Right renal cortex interstitium (tissue), 3 donors: ENCODE data around the gene PLEKHF1. TPM values are rescaled to one million over a fixed set of nuclear protein-coding genes. Genes with fewer than 3 reads are reported as not detected.
"Not testable (repeated sequence)": the region's sequence is repeated elsewhere in the genome, so short reads cannot be mapped to it uniquely, and the experiment has no call there.

Experiments
- DNase-seq, 3 donors: peaks; one replicate each; pipeline ENCODE4 v3.0.0-alpha.2; 2013; ENCODE audit warnings: low read depth in 3 of 3, low spot score in 2 of 3
- polyA plus RNA-seq, 3 donors: library from polyadenylated mRNA; unstranded; fragments of 120-200 nt; gene quantifications; one replicate each; pipeline ENCODE4 v1.2.1, GENCODE V29; 2013; ENCODE audit not compliant: insufficient read length in 3 of 3

PLEKHF1 gene
- polyA plus RNA-seq, 3 donors, result 1.2 to 1.7 (median 1.5) TPM

DNA sequence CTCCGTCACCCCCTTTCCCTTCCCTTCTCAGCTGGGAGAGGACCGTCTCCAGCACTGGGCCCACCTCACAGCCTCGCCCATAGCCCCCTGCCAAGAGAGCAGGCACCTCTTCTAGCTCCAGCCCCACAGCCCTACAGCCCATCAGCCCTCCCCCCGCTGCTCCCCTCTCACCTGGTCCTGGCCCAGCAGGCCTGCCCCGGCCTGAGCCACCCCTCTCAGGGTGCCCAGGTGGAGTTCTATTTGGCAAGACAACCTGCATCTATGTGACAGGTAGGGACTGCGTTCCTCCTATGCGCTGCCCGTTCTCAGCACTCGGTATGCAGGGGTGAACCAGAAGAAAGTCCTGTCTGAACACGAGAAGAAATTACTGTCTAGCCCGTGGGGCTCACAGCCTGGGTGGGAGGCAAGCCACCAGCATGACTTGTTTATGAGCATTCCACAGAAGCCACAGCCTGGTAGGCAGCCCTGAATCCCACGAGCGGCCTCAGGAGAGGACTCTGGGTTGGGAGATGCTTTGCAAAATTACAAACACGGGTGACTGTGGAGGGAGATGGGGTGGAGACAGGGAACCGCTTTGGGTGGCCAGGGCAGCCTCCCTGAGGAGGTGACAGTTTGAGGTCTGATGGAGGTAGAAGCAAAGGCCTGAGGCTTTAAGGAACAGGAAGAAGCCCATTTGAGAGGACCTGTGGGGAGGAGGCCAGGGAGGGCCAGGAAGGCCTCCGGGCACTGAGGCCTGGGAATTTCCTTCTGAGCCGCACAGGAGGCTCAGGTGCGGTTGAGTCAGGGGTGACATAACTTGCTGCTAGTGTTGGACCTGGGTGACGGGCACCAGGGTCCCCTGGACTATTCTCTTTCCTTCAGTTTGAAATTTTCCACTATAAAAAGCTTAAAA is 1.2 kb upstream of the PLEKHF1 start:
- no peak for DNase-seq

DNA sequence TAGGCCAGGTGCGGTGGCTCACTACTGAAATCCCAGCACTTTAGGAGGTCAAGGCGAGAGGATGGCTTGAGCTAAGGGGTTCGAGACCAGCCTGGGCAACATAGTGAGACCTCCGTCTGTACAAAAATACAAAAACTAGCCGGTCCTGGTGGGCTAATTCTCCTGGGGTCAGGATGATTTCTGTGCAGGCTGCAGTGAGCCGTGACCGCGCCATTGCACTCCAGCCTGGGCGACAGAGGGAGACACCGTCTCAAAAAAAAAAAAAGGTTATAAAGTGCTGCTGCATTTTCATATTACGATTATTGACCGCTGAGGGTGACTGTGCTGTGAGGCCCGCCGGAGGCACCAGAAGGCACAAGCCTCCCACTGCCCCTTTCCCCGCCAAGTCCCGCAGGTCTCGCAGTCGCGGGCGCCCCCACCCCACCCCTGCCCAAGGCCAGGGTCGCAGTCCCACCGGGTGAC is 477 bp upstream of the PLEKHF1 start:
- DNase-seq, result no peak

DNA sequence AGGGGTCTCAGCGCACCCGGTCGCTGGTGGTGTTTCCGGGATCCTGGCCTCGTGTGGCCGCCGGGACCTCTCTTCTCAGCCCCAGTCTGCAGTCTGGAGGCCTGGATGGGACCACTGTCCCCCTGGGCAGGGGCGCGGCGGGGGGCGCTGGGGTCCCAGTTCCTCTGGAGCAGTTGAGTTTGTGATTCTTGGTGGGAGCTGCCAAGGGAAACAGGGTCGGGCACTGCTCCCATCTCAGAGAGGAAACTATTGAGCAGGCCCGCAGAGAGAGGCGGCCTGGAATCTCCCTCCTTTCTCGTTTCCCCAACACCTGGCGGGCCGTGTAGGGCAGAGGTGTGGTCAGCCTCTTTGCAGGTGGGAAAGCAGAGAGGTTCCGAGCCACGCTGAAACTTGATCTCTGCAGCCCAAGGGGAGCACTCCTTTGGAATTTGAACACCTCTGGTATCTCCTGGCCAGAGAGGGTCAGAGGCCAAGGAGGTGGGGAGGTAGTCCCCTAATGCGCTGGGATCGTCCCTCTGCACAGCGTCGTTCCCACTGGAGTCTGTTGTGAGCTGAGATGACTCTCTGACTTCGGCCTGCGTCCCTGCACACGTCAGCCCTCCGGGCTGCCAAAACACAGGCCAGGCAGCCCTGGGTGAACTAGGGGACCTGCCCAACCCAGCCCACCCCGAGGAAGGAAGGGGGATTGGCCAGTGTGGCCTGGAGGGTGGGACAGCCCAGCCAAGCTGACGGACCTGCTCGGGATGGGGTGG is 741 bp downstream of the PLEKHF1 start:
- DNase-seq, result no peak

DNA sequence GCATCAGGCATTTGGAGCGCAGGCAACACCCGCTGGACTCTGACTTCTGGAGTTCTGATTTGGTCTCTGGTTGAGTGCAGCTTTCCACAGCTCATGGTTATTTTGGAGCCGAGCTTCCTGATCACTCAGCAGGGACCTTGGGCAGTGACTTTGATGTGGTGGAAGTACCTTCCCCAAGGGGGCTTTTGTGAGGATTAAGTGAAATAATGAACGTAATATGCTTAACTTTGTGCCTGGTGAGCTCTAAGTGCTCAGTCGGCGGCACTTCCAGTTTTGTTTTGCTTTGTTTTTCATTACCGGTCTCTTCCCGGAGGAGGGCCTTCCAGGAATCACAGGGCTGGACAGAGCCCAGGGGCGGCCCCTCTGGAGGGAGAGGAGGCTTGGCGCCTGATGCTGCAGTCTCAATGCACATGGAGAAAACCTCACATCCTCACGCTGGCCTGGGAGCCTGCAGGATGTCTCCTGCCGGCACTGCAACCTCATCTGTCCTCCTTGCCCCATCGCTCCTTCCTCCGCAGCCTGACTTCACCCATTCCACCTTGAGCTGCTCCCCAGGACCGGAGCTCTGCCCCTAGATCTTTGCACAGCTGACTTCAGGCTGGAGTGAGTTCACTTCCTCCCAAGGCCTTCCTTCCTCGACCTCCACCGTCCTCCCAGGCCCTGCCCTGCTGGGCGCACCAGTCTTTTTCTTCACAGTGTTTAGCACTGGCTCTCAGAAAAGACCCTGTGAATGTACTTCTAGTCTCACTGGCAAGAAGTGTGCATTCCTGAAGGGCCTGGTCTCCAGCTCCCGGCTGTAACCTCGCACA is 1.5 kb downstream of the PLEKHF1 start:
- DNase-seq, result no peak

DNA sequence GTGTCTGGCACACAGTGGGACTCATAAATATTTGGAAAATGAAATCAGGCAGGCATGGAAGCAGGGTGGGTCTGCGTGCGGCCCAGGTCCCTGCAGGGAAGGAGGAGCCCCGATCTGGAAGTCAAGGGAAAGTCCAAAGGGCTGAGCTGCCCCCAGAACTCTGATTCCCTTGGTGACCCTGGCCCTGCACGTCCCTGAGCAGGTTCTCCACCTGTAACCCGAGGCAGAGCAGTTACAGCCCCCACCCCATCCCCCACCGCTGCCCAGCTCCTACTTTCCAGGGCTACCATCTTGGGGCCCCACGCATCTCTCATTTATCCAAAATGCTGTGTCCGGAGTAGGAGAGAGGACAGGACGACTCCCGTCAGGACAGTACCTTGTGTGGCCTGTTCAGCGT is 2.1 kb downstream of the PLEKHF1 start:
- no peak for DNase-seq

DNA sequence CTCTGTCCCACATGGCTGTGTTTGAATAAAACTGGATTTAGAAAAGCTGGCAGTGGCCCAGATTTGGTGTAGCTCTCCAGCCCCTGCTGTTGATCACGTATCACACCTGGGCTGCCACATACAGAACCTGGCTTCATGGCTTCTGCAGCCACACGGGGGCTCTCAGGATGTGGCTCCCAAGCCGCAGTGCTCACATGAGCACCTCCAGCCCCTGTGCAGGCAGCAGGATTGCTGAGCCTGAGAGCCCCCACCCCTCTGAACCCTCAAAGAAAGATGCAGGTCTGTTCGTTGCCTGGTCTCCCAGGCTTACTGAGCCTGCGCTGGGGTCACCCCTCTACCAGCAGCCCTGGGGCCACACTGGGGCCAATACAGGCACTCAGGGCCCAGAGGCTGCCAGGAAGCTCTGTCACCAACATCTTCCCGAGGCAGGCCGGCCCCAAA is 2.7 kb downstream of the PLEKHF1 start:
- no peak for DNase-seq

DNA sequence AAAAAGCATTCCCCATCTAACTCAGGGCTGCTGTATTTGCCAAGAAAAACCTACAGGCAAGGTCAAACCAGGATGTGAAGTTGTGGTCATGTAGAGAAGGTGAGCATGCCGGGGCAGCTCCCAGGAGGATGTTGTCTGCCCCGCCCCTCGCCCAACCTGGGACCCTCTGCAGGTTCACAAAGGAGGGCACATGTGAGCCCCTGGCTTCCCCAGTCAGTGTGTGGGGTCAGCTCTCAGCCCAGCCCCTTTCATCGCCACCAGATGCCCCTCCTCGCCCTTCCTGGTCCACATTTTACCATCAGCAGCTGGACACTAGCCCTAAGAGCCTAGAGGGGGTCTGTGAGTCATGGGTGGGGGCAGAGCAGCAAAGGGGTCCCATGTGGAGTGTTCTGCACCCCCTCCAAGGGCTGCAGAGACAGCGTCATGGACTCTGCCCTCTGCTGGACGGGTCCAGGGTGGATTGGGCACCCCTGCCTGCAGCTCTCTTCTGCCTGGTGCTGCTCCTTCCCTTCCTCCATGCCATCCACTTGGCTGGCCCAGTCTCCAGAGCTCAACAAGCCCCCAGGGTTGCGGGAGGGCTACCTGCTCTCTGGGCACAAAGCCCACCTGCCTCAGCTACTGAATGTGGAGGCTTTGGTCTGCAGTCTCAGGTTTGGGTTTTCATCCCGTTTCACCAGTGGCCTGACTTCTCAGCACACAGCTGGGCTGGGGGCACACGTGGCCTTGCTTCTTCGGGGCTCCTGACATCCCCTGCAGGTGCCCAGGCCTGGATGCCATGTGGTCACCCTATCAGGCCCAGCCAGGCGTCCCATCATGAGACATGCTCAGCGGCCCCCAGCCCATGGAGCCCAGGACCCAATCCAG is 3.7 kb downstream of the PLEKHF1 start:
- no peak for DNase-seq

DNA sequence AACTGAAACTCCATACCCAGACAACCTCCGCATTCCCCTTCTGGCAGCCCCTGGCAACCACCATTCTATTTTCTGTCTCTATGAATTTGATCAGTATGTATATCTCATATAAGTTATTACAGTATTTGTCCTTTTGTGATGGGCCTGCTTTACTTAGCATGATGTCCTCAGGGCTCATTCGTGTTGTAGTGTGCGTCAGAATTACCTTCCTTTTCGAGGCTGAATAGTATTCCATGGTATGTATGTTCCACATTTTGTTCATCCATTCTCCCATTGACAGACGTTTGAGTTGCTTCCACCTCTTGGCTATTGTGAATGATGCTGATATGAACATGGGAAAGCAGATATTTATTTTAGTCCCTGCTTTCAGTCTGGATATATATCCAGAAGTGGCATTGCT is 5.0 kb downstream of the PLEKHF1 start:
- DNase-seq, result no peak

DNA sequence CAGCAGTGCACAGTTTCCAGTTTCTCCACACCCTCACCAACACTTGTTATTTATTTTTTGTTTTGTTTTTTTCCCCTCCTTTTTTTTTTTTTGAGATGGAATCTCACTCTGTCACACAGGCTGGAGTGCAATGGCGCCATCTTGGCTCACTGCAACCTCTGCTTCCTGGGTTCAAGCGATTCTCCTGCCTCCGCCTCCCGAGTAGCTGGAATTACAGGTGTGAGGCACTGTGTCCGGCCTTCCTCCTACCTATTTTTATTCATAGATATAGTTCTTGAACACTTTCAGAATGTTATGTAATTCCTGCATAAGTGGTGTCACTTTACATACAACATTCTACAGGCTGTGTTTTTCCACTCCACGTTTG is 5.7 kb downstream of the PLEKHF1 start:
- DNase-seq, result not testable (repeated sequence)

DNA sequence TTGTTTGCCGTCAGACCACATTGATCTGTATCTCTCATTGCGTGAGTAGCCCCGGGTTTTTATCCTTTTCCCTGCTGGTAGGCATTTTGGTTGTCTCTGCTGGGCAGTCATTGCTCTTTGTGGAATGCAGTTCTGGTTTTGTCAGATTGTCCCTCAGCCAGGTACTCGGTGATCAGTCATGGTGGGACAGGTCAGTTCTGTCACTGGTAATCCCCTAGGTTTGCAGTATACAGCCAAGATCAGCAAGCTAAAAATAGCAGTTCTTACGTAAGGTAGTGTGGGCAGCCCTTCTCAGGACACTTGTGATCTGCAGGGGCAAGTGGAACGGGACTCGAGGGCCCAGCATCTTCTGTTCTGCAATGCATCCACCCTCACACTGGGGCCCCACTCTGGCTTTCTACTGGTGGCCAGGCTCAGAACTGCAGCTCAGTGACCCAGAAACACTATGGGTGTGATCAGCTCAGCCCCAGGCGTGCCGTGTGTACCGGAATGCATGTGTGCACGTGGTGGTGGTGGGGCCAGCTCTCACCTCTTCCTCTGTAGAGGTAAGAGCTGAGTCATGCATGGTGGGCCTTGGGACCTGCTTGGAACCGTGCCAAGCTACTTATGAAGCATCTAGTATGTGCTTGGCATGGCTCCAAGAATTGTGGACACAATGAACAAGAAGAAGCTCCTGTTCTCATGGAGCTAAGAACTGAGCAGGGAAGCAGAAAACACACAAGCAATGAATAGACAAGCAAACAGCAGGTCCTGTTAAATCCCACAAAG is 6.3 kb downstream of the PLEKHF1 start:
- no peak for DNase-seq

DNA sequence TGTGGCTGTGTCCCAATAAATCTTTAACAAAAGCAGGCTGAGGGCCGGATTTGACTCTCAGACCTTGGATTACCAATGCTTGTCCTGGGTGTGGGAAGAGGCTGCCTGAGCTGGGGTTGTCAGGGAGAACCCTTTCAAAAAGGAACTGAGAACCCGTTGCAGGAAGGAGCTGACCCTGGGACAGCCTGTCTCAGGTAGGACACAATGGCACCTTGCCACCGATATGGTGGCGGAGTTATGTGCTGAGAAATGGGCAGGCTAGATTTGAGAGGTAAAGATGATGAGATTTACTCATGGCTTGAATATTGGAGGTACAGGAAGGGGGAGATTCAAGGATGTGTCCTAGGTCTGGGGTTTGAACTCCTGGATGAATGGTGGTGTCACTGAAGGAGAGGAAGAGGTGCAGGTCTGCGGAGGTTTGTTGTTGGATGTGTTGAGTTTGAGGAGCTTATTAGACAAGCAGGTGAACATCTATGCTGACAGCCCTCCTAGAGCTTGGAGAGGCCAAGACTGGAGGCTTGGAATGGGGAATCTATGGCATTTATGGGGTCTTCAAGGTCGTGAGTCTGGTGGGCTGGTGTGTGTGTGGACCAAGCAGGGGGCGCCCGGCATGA is 7.2 kb downstream of the PLEKHF1 start:
- DNase-seq, result no peak

DNA sequence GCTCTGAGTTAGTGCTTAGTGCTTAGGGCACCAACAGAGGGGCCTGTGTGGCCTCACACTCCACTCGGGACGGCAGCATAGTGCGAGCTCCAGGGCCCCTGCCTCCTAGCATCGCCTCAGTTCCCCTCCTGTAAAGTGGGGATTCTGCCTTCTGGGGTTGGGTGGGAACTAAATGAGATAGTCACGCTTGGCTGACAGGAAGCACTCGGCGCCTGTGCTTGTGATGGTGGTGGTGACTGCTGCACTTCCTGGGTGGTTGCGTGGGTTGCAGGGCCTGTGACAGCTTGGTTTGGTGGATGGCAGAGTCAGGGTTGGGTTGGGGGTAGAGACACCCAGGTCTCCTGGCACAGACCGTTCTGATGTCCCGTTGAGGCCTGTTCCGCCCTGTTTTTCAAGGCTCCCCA is 7.7 kb downstream of the PLEKHF1 start:
- DNase-seq, result no peak

DNA sequence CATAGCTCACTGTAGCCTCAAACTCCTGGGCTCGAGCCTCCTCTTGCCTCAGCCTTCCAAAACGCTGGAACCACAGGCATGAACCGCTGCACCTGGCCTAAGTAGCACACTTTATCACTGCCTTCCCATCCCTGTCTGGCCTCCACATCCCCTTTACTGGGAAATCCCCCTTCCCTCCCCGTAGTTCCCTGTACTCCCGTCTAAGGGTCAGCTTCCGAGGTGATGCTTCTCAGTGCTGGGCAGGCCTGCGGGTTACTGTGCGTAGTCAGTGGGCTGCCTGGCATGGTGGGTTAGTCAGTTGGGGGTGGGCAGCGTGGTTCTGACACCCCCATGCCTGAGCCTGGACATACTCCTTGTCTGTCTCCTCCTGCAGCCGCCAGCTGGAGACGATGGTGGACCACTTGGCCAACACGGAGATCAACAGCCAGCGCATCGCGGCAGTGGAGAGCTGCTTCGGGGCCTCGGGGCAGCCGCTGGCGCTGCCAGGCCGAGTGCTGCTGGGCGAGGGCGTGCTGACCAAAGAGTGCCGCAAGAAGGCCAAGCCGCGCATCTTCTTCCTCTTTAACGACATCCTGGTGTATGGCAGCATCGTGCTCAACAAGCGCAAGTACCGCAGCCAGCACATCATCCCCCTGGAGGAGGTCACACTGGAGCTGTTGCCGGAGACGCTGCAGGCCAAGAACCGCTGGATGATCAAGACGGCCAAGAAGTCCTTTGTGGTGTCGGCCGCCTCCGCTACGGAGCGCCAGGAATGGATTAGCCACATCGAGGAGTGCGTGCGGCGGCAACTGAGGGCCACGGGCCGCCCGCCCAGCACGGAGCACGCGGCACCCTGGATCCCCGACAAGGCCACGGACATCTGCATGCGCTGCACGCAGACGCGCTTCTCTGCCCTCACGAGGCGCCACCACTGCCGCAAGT is 8.4 kb downstream of the PLEKHF1 start:
- DNase-seq, result no peak

DNA sequence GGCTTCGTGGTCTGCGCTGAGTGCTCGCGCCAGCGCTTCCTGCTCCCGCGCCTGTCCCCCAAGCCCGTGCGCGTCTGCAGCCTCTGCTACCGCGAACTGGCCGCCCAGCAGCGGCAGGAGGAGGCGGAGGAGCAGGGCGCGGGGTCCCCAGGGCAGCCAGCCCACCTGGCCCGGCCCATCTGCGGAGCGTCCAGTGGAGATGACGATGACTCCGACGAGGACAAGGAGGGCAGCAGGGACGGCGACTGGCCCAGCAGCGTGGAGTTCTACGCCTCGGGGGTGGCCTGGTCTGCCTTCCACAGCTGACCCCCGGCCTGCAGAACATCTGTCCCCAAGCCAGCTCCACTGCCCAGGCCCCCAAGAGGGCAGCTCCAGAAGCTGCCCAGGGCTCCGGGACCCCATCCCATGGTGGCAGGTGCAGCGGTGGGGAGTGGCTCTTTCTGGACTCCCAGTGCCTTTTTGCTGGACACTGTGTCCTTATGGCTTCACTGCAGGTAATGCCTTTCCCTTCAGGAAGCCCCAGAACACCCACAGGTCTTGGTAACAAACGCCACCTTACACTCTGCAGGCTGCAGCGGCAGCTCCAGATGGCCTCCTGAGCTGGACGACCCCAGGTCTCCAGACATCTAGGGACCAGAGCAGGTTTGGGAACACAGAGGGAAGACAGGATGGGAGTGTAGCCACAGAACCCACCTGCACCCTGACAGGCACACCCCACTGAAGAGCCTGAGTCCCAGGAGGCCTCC is 9.3 kb downstream of the PLEKHF1 start:
- DNase-seq, result no peak

DNA sequence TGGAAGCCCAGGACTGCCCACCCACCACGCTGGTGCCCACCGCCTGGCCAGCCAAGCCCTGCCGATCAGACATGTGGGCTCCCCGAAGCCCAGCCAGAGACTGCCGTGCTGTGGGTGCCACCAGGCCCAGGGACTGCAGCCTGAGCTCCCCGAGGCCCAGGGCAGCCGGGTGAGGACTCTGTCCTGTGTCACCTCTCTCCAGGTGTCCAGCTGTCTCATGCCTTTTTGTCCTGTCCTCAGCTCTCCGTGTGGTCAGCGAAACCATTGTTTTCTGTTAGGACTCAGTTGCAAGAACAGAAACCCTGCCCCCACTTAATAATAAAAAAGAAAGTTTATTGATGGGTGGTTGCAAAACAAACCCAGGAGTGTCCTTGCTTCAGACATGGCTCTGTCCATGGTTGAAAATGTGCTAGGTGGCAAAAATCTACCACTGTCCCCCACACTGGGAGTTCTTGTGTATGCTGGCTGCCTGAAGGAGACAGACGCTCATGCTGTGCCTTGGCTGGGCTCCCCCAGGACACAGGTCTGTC is 9.9 kb downstream of the PLEKHF1 start:
- DNase-seq, result no peak

DNA sequence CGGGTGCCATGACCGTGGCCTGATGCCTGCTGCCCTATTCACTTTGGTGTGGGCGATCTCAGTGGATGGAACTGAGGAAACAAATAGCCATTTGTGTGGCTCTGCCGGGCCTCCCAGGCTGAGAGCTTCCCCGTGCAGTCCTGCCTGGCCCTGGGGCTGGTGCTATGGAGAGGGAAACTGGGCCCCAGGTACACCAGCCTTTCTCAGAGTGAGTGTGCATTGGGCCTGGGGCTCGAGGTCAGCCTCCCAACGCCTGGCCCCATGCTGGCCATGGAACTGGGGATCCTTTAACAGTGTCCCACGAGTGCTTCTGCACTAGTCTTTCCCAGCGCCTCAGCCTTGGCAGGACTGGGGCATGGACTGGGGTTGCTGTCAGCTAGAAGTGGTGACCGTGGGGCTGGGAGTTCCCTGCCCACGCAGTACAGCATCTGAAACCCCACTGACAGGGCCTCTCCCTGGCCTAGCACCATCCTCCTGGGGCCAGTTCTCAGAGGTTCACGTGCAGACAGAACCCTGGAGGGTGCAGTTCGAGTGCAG is 10.5 kb downstream of the PLEKHF1 start:
- DNase-seq, result no peak

DNA sequence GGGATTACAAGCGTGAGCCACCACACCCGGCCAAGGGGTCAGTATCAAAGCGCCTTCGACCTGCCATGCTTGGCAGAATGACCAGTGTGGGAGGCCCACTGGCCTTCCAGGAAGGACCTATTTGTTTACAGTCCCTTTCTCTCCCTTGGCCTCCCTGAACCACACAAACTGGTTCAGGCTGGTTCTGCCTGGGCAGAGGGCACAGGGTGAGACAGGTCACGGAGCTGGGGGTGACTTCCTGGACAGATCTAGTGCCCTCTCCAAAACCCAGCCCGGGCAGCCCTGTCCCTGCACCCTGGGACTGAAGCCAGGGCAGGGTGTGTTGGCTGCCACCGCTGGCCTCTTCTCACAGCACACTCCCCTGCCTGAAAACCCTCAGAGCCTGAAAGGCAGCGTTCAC is 11.3 kb downstream of the PLEKHF1 start:
- DNase-seq, result no peak
